Measurements from ENCODE around the gene DNAH11.

DNA sequence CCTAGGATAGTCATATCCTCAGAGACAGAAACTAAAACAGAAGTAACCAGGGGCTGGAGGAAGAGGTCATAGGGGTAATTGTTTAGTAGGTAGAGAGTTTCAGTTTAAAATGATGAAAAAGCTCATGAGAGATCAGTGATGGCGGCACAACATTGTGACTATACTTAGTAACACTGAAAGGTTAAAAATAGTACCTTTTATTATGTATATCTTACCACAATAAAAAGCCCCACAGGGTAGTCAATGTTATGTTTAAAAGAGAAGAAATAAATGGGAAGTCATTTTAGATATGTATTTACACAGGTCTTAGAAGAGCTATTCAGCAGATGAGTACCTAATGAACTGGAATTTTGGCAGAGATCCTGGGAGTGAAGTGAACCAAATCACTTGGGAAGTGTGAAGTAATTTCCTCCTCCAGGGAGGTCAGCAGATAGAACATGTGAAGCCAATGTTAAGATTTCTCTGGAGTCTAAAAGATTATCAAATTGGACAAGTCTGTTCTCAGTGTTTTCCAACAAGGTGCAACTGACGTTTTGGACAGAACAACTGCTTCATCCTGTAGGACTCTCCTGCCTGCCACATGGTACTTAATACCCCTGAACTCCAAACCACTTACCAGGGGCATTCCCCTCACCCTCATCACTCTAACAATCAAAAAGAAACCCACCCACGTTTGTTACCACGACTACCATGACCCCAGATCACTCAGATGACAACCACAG, 396.5 kb downstream of the DNAH11 start:
- TF ChIP-seq CTCF (IDR thresholded peaks at IDR 0.05) (no peak), POLR2A (IDR thresholded peaks at IDR 0.05) (no peak)
